GM19238 (cell line): ENCODE results near the gene ALDH18A1.

ENCODE experiments used
- DNase-seq: peaks from one replicate; pipeline ENCODE4 v3.0.0; 2011; ENCODE audit warnings: low spot score; ENCODE audit not compliant: insufficient read length

The ALDH18A1 gene

GRCh38 chr10:95558593-95559320 is 97.8 kb downstream of the ALDH18A1 start:
- DNase-seq = no peak

DNA sequence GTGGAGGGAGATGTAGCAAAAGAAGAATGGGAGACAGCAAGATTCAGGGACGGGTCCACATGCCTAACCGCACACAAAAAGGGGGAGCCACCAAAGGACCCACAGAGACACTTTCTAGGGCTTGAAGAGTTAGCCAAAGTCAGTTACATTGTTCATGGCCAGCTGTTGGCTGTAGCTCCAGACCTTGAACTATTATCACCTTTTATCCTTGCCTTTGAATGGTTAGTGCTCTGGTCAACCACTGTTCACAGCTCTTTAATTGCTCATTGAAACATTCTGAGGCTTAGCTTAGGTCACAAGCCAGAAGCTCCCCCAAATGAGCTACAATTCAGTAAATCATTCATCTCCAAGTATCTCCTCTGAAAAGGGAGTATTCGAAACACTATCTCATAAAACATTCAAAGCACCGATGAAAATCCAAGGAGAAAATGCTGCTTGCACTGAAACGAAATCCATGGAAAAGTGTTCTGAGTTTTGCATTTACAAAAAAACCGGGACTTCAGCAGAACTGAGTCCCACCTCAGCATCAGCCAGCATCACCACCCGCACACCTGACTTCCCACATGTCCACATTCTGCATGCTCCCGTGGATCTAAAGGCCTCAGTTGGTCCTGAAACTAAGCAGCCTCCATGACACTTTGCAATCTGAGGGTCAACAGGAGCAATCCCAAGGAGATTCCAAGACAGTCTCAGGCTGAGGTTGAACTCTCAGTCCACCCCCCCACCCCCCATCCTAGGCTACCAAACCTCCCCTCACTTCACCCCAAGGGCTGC is 99.3 kb downstream of the ALDH18A1 start:
- DNase-seq = no peak
